ENCODE measurements around the gene AP1M2. TPM values are rescaled to one million over a fixed set of nuclear protein-coding genes. Genes with fewer than 3 reads are reported as not detected.
"Not testable (repeated sequence)": the region's sequence is repeated elsewhere in the genome, so short reads cannot be mapped to it uniquely, and the experiment has no call there.

The AP1M2 gene
- polyA plus RNA-seq, 2 of the 4 experiments (the other 2 are of a cell fraction): 17.4 to 53.1 TPM

DNA sequence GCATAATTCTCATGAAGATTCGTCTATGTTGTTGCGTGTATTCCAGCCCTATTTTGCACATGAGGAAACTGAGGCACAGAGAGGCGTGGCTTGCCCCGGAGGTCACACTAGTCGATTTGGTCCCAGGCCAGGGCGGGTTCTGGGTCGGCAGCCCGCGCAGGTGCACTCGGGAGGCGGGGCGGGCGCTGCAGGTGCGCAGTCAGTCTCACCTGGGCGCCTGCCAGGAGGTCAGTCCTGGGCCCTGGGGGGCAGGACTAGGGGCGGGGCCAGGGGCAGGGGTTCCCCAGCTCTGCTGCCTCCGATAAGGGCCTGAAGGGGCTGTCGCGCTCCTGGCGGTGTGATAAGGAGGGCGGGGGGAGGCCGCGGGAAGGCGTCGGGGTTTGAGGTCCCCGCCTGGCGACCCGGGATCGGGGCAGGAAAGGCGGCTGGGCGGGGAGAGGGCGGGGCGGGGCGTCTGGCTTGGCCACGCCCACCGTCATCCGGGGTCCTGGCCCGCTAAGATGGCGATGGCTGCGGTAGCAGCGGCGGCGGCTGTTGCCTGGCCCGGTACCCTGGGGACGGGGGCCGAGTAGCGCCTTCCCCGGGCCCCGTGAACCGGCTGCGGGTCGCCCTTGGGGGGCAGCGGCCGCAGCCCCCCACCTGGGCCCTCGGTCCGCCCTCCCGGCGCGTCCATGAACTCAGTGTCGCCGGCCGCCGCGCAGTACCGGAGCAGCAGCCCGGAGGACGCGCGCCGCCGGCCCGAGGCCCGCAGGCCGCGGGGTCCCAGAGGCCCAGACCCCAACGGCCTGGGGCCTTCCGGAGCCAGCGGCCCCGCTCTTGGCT, 43.5 kb downstream of the AP1M2 start, which contains the start of gene ATG4D:
Gene ATG4D (plus strand): TSS at position 485 of the 822 bp plus-strand sequence. CDS start 187 bp downstream, at position 672.
- peak; percentile 89 to 90 for ATAC-seq
- H3K4me2 ChIP-seq: peak within 1 kb of the TSS; percentile 66
- peak; percentile 60 to 88 for DNase-seq (ENCODE audit: low read depth in 1 of 2, low spot score in 1 of 2)
- peak within 1 kb of the TSS; percentile 94 for H3K4me3 ChIP-seq
- 21% methylated on average over 2 of the region's 79 CpGs for WGBS (ENCODE audit: missing lambda C conversion rate)
- H3K27ac ChIP-seq: peak within 1 kb of the TSS; percentile 91 to 99
- ChIA-PET CTCF (interaction anchor here (1.4 to 2.8 kb wide), 3 partner anchors 25 to 173 kb away, joined by 3 to 10 read pairs (median 9); partner anchors contain the start of genes CDKN2D and DNM2), POLR2A (interaction anchor here (0.5 to 0.7 kb wide), 2 partner anchors 9 to 101 kb away, joined by 3 to 5 read pairs; no protein-coding TSS in a partner anchor)
- no peak for FAIRE-seq
- no peaks in the 10 kb centered on the region for H3K9me3 ChIP-seq
- peaks cover 6% of the 10 kb centered on the region; the same call in 2 of the 3 replicates for H3K4me1 ChIP-seq
- TF ChIP-seq KDM5A (IDR thresholded peaks at IDR 0.05) (0 out of 2 replicates have a peak, but pooled peaks have one; percentile 33), RCOR1 (IDR thresholded peaks at IDR 0.05; ENCODE audit: low read depth, low read length) (no peak), EHF (CRISPR knock-in tag; IDR thresholded peaks at IDR 0.05) (no peak), HOXB13 (CRISPR knock-in tag; IDR thresholded peaks at IDR 0.05; ENCODE audit: low read depth) (no peak), JUN (IDR thresholded peaks at IDR 0.05) (peak in 1 of 2 experiments; percentile 62; a peak in 1 of 5 replicates), POLR2A (IDR thresholded peaks at IDR 0.05; ENCODE audit: low read length) (peak; percentile 79), RFX5 (IDR thresholded peaks at IDR 0.05) (no peak), PHF8 (IDR thresholded peaks at IDR 0.05; ENCODE audit: borderline replicate concordance, low read depth) (peak; percentile 76; the same call in 1 of the 2 replicates)
- TF ChIP-seq, protein P1, sequence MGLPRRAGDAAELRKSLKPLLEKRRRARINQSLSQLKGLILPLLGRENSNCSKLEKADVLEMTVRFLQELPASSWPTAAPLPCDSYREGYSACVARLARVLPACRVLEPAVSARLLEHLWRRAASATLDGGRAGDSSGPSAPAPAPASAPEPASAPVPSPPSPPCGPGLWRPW (IDR thresholded peaks at IDR 0.05): no peak
- TF ChIP-seq, protein P2, sequence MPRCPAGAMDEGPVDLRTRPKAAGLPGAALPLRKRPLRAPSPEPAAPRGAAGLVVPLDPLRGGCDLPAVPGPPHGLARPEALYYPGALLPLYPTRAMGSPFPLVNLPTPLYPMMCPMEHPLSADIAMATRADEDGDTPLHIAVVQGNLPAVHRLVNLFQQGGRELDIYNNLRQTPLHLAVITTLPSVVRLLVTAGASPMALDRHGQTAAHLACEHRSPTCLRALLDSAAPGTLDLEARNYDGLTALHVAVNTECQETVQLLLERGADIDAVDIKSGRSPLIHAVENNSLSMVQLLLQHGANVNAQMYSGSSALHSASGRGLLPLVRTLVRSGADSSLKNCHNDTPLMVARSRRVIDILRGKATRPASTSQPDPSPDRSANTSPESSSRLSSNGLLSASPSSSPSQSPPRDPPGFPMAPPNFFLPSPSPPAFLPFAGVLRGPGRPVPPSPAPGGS (IDR thresholded peaks at IDR 0.05): peak; percentile 61; the same call in 1 of the 3 replicates

DNA sequence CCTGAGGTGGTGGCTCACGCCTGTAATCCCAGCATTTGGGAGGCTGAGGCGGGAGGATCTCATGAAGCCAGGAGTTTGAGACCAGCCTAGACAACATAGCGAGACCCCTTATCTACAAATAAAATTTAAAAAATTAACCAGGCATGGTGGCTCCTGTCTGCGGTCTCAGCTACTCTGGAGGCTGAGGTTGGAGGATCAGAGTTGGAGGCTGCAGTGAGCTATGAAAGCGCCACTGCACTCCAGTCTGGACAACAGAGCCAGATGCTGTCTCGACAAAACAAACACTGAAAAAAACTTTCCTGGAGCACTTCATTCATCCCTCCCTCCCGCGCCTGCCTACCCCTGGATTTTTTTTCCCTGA, 44.1 kb downstream of the AP1M2 start:
- no peak for DNase-seq (ENCODE audit: low read depth in 1 of 2, low spot score in 1 of 2)
- H3K4me2 ChIP-seq: peak overlapping the region; percentile 66
- CTCF ChIA-PET: interaction anchor here (0.6 to 2.9 kb wide), 7 partner anchors 9 to 583 kb away, joined by 3 to 26 read pairs (median 6); partner anchors contain the start of genes CDKN2D, DNM2, KRI1 and S1PR5
- POLR2A ChIA-PET: interaction anchor here (0.7 kb wide), 1 partner anchor 10 kb away, joined by 5 read pairs; no protein-coding TSS in a partner anchor
- H3K4me1 ChIP-seq: peaks cover 6% of the 10 kb centered on the region; the same call in 2 of the 3 replicates
- H3K27ac ChIP-seq: peak overlapping the region in 1 of 2 experiments; percentile 99; a peak in 3 of 6 replicates
- H3K4me3 ChIP-seq: peak overlapping the region; percentile 94
- FAIRE-seq: no peak
- TF ChIP-seq SMC3 (IDR thresholded peaks at IDR 0.05) (no peak), ZSCAN20 (CRISPR knock-in tag; IDR thresholded peaks at IDR 0.05) (no peak), RARB (CRISPR knock-in tag; IDR thresholded peaks at IDR 0.05) (no peak), NFE2L2 (conservative IDR thresholded peaks at IDR 0.05; ENCODE audit: low read length) (no peak), CHD4 (IDR thresholded peaks at IDR 0.05; ENCODE audit: borderline replicate concordance) (no peak)
- WGBS (ENCODE audit: missing lambda C conversion rate): 65% methylated on average over 8 of the region's 8 CpGs
- ATAC-seq: no peak
- H3K9me3 ChIP-seq: no peaks in the 10 kb centered on the region

DNA sequence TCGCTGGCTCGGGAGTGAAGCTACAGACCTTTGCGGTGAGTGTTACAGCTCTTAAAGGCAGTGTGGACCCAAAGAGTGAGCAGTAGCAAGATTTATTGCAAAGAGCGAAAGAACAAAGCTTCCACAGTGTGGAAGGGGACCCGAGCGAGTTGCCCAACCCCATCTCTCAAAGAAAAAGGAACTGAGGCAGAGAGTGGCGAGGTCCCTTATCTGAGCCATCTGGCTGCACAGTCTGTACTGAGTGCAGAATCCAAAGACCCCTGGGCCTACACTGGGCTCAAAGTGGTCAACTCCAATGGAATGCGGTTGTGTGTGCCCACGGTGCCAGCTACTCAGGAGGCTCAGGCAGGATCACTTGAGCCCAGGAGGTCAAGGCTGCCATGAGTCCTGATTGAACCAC, 48.1 kb downstream of the AP1M2 start:
- POLR2A ChIA-PET; H3K4me2 ChIP-seq; ATAC-seq; H3K27ac ChIP-seq; DNase-seq (ENCODE audit: low read depth in 1 of 2, low spot score in 1 of 2); H3K9me3 ChIP-seq; H3K4me1 ChIP-seq; H3K4me3 ChIP-seq; FAIRE-seq: not testable (repeated sequence)
- 83% methylated on average over 7 of the region's 9 CpGs for WGBS (ENCODE audit: missing lambda C conversion rate)
- CTCF ChIA-PET: interaction anchor here (0.9 kb wide), 1 partner anchor 13 kb away, joined by 3 read pairs; no protein-coding TSS in a partner anchor
